ENCODE results near the gene HEXIM2. TPM values are rescaled to one million over a fixed set of nuclear protein-coding genes. Genes with fewer than 3 reads are reported as not detected.
A peak's percentile ranks its signal among the peaks of the same experiment; 100 is the strongest.

Gene HEXIM2
- total and polyA plus RNA-seq, 2 of the 13 experiments (the other 11 are each of a cell fraction or from before 2014, with no cell fraction given): 27.1 to 32.4 TPM

DNA sequence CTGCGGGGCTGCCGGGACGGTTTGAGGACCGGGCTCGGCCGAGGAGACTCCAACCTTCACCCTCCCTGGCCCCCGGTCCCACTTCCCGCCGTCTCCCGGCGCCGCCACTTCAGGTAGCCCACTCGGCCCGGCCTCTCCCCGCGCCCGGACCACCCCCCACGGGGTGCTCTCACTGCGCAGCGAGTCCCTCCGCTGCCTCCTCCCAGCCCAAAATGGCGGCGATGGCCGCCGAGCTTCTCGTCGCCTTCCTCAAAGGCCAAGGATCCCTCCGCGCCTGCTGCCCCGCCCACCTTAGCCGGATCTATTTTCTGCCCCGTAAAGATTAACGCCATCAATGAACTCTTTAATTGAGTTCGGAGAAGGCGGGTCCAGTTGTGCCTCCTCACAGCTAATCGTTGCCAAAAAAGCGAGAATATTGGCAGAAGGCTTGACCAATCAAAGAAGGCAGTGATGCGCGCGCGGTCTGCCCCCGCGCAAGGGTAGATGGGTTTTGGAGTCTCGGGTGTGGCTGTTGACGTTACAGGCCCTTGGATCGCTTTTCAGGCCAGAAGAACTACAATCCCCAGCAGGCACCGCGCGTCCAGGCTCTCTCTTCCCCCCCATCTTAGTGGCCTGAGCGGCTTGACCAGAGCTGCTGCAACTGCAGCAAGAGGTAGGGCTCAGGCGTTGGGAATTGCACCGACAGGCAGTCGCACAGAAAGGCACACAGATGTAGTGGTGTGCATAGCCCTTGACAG lies at the start of gene HEXIM2 (continued):
- TF ChIP-seq, protein P1, sequence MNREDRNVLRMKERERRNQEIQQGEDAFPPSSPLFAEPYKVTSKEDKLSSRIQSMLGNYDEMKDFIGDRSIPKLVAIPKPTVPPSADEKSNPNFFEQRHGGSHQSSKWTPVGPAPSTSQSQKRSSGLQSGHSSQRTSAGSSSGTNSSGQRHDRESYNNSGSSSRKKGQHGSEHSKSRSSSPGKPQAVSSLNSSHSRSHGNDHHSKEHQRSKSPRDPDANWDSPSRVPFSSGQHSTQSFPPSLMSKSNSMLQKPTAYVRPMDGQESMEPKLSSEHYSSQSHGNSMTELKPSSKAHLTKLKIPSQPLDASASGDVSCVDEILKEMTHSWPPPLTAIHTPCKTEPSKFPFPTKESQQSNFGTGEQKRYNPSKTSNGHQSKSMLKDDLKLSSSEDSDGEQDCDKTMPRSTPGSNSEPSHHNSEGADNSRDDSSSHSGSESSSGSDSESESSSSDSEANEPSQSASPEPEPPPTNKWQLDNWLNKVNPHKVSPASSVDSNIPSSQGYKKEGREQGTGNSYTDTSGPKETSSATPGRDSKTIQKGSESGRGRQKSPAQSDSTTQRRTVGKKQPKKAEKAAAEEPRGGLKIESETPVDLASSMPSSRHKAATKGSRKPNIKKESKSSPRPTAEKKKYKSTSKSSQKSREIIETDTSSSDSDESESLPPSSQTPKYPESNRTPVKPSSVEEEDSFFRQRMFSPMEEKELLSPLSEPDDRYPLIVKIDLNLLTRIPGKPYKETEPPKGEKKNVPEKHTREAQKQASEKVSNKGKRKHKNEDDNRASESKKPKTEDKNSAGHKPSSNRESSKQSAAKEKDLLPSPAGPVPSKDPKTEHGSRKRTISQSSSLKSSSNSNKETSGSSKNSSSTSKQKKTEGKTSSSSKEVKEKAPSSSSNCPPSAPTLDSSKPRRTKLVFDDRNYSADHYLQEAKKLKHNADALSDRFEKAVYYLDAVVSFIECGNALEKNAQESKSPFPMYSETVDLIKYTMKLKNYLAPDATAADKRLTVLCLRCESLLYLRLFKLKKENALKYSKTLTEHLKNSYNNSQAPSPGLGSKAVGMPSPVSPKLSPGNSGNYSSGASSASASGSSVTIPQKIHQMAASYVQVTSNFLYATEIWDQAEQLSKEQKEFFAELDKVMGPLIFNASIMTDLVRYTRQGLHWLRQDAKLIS (CRISPR knock-in tag; IDR thresholded peaks at IDR 0.05): peak; percentile 93; the same call in 1 of the 2 replicates
- TF ChIP-seq NFE2L1 (CRISPR knock-in tag; IDR thresholded peaks at IDR 0.05; ENCODE audit: borderline replicate concordance) (0 out of 2 replicates have a peak, but pooled peaks have one; percentile 31), SKI (IDR thresholded peaks at IDR 0.05; ENCODE audit: partially characterized antibody) (peak; percentile 35), ZNF446 (CRISPR knock-in tag; IDR thresholded peaks at IDR 0.05) (0 out of 2 replicates have a peak, but pooled peaks have one; percentile 21), FOXC1 (CRISPR knock-in tag; IDR thresholded peaks at IDR 0.05; ENCODE audit: borderline replicate concordance) (peak; percentile 13; the same call in 1 of the 2 replicates), ZNF232 (CRISPR knock-in tag; IDR thresholded peaks at IDR 0.05; ENCODE audit: borderline replicate concordance) (no peak), HMG20A (CRISPR knock-in tag; IDR thresholded peaks at IDR 0.05; ENCODE audit: borderline replicate concordance) (peak; percentile 68), ZNF672 (CRISPR knock-in tag; IDR thresholded peaks at IDR 0.05) (no peak), MXD4 (CRISPR knock-in tag; IDR thresholded peaks at IDR 0.05) (no peak; the same call in 1 of the 2 replicates), NFIC (IDR thresholded peaks at IDR 0.05; ENCODE audit: low read length) (peak; percentile 76; the same call in 1 of the 2 replicates), REXO4 (CRISPR knock-in tag; IDR thresholded peaks at IDR 0.05; ENCODE audit: borderline replicate concordance) (no peak), ZNF780A (CRISPR knock-in tag; IDR thresholded peaks at IDR 0.05) (no peak), TARDBP (CRISPR knock-in tag; IDR thresholded peaks at IDR 0.05) (peak; percentile 27; the same call in 1 of the 2 replicates), CENPT (CRISPR knock-in tag; IDR thresholded peaks at IDR 0.05; ENCODE audit: low read depth) (no peak), MLLT10 (CRISPR knock-in tag; IDR thresholded peaks at IDR 0.05) (no peak)
- TF ChIP-seq, protein P2, sequence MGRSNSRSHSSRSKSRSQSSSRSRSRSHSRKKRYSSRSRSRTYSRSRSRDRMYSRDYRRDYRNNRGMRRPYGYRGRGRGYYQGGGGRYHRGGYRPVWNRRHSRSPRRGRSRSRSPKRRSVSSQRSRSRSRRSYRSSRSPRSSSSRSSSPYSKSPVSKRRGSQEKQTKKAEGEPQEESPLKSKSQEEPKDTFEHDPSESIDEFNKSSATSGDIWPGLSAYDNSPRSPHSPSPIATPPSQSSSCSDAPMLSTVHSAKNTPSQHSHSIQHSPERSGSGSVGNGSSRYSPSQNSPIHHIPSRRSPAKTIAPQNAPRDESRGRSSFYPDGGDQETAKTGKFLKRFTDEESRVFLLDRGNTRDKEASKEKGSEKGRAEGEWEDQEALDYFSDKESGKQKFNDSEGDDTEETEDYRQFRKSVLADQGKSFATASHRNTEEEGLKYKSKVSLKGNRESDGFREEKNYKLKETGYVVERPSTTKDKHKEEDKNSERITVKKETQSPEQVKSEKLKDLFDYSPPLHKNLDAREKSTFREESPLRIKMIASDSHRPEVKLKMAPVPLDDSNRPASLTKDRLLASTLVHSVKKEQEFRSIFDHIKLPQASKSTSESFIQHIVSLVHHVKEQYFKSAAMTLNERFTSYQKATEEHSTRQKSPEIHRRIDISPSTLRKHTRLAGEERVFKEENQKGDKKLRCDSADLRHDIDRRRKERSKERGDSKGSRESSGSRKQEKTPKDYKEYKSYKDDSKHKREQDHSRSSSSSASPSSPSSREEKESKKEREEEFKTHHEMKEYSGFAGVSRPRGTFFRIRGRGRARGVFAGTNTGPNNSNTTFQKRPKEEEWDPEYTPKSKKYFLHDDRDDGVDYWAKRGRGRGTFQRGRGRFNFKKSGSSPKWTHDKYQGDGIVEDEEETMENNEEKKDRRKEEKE (IDR thresholded peaks at IDR 0.05): no peak
- TF ChIP-seq, protein P3, sequence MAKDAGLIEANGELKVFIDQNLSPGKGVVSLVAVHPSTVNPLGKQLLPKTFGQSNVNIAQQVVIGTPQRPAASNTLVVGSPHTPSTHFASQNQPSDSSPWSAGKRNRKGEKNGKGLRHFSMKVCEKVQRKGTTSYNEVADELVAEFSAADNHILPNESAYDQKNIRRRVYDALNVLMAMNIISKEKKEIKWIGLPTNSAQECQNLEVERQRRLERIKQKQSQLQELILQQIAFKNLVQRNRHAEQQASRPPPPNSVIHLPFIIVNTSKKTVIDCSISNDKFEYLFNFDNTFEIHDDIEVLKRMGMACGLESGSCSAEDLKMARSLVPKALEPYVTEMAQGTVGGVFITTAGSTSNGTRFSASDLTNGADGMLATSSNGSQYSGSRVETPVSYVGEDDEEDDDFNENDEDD (CRISPR knock-in tag; IDR thresholded peaks at IDR 0.05; ENCODE audit: borderline replicate concordance): peak; percentile 62; the same call in 1 of the 2 replicates
- TF ChIP-seq, protein P4, sequence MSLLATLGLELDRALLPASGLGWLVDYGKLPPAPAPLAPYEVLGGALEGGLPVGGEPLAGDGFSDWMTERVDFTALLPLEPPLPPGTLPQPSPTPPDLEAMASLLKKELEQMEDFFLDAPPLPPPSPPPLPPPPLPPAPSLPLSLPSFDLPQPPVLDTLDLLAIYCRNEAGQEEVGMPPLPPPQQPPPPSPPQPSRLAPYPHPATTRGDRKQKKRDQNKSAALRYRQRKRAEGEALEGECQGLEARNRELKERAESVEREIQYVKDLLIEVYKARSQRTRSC (CRISPR knock-in tag; IDR thresholded peaks at IDR 0.05; ENCODE audit: low read depth): peak; percentile 35; the same call in 1 of the 2 replicates
- TF ChIP-seq, protein P5, sequence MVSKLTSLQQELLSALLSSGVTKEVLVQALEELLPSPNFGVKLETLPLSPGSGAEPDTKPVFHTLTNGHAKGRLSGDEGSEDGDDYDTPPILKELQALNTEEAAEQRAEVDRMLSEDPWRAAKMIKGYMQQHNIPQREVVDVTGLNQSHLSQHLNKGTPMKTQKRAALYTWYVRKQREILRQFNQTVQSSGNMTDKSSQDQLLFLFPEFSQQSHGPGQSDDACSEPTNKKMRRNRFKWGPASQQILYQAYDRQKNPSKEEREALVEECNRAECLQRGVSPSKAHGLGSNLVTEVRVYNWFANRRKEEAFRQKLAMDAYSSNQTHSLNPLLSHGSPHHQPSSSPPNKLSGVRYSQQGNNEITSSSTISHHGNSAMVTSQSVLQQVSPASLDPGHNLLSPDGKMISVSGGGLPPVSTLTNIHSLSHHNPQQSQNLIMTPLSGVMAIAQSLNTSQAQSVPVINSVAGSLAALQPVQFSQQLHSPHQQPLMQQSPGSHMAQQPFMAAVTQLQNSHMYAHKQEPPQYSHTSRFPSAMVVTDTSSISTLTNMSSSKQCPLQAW (CRISPR knock-in tag; IDR thresholded peaks at IDR 0.05): peak; percentile 99
